Endothelial cell of umbilical vein (primary cell): ENCODE data around the gene TRAPPC6A. TPM values are rescaled to one million over a fixed set of nuclear protein-coding genes. Genes with fewer than 3 reads are reported as not detected.
A peak's percentile ranks its signal among the peaks of the same experiment; 100 is the strongest.

ENCODE experiments used
- BruUV-seq: library from RNA; stranded (reverse); fragments of 400-500 nt; replicated peaks from 2 replicates; lab custom pipeline; 2021; lab: Mats Ljungman, UMichigan
- CTCF ChIA-PET: fragments of 300-600, 350-600 bp; sonication (Branson Sonifier 250); formaldehyde crosslinking; loops from one replicate; lab custom pipeline; 2021; ENCODE audit warnings: antibody characterized with exemption, inconsistent platforms; lab: Charles Lee
- POLR2A ChIA-PET: fragments of 300-600, 350-600 bp; sonication (Branson Sonifier 250); formaldehyde crosslinking; loops from one replicate; lab custom pipeline; 2021; ENCODE audit warnings: antibody characterized with exemption, inconsistent platforms; lab: Charles Lee
- DNase-seq: peaks from one replicate; pipeline ENCODE4 v3.0.0-alpha.2; 2011; ENCODE audit warnings: low read depth, low spot score
- FAIRE-seq: peaks from 2 replicates; lab custom pipeline; 2011; peaks lifted over from hg19 to GRCh38; lab: Jason Lieb, UNC
- H2AFZ ChIP-seq: 2 replicates; pipeline ENCODE4 v1.6.0; 2012; ENCODE audit warnings: low read depth, low read length, control low read depth, inconsistent platforms
- H3K27ac ChIP-seq: 2 replicates; pipeline ENCODE4 v1.5.1; 2011; ENCODE audit warnings: low read depth, mild to moderate bottlenecking, control low read depth, low read length, moderate library complexity; ENCODE audit not compliant: insufficient read depth
- H3K27me3 ChIP-seq, 2 experiments: 2 replicates each; pipeline versions ENCODE4 v1.6.0 to v1.6.1; 2011; ENCODE audit warnings: low read length in 2 of 2, mixed read lengths in 1 of 2; ENCODE audit not compliant: control insufficient read depth in 2 of 2, insufficient read depth in 2 of 2
- H3K36me3 ChIP-seq, 2 experiments: 2 replicates in 1 of 2; 3 replicates in 1 of 2; pipeline ENCODE4 v1.5.1; 2011; ENCODE audit warnings: low read length in 2 of 2, mild to moderate bottlenecking in 1 of 2, moderate library complexity in 1 of 2; ENCODE audit not compliant: control insufficient read depth in 2 of 2, insufficient read depth in 2 of 2; ENCODE audit errors: extremely low read depth in 1 of 2
- H3K4me1 ChIP-seq: 3 replicates; pipeline ENCODE4 v1.5.1; 2011; ENCODE audit warnings: mild to moderate bottlenecking, low read length; ENCODE audit not compliant: control insufficient read depth, insufficient read depth; ENCODE audit errors: extremely low read depth
- H3K4me2 ChIP-seq: 2 replicates; pipeline ENCODE4 v1.6.1; 2011; ENCODE audit warnings: low read length, control low read depth, mixed read lengths; ENCODE audit not compliant: insufficient read depth
- H3K4me3 ChIP-seq, 3 experiments: fragments of 200-600 bp in 1 of 3; sonication (generic), shearing (Covaris generic) in 1 of 3; replicated peaks in 1 of 3; 2 replicates each; pipeline ENCODE4 v1.5.1; 2011 to 2016; ENCODE audit warnings: control low read depth in 3 of 3, low read length in 3 of 3, mild to moderate bottlenecking in 2 of 3, inconsistent platforms in 1 of 3, low read depth in 1 of 3, moderate library complexity in 1 of 3; ENCODE audit not compliant: insufficient read depth in 1 of 3
- H3K79me2 ChIP-seq: 2 replicates; pipeline ENCODE4 v1.6.0; 2012; ENCODE audit warnings: low read length, inconsistent platforms; ENCODE audit not compliant: control insufficient read depth, insufficient read depth
- H3K9ac ChIP-seq: replicated peaks from 2 replicates; pipeline ENCODE3; 2011; ENCODE audit warnings: low read length, control low read depth; ENCODE audit not compliant: insufficient read depth; ENCODE audit errors: extremely low read depth
- H3K9me1 ChIP-seq: replicated peaks from 3 replicates; pipeline ENCODE4 v1.6.0; 2011; ENCODE audit warnings: mild to moderate bottlenecking, low read length; ENCODE audit not compliant: control insufficient read depth, insufficient read depth; ENCODE audit errors: extremely low read depth
- H3K9me3 ChIP-seq: replicated peaks from 2 replicates; pipeline ENCODE4 v1.5.1; 2012; ENCODE audit warnings: low read length, inconsistent platforms; ENCODE audit not compliant: control insufficient read depth, insufficient read depth
- H4K20me1 ChIP-seq: replicated peaks from 2 replicates; pipeline ENCODE3; 2011; ENCODE audit warnings: mild to moderate bottlenecking, low read length; ENCODE audit not compliant: control insufficient read depth, insufficient read depth; ENCODE audit errors: extremely low read depth
- EZH2 ChIP-seq: IDR thresholded peaks from 2 replicates; pipeline ENCODE4 v1.6.1; 2012; ENCODE audit warnings: borderline replicate concordance, low read depth, mild to moderate bottlenecking, moderate library complexity, low read length, inconsistent platforms; ENCODE audit not compliant: severe bottlenecking
- FOS ChIP-seq: IDR thresholded peaks from 2 replicates; pipeline ENCODE4 v1.6.1; 2011; ENCODE audit warnings: mild to moderate bottlenecking, low read length, moderate library complexity, borderline replicate concordance; ENCODE audit not compliant: insufficient read depth
- GATA2 ChIP-seq: IDR thresholded peaks from 2 replicates; pipeline ENCODE4 v1.7.0; 2011; ENCODE audit warnings: low read depth, mild to moderate bottlenecking, moderate library complexity, mixed read lengths, low read length; ENCODE audit not compliant: insufficient read length, insufficient read depth
- JUN ChIP-seq: IDR thresholded peaks from 2 replicates; pipeline ENCODE4 v1.6.1; 2011; ENCODE audit warnings: borderline replicate concordance, low read depth; ENCODE audit not compliant: insufficient read length, insufficient read depth
- MYC ChIP-seq: IDR thresholded peaks from one replicate; pipeline ENCODE4 v1.6.1; 2011; ENCODE audit warnings: mild to moderate bottlenecking, low read depth, low read length
- POLR2A ChIP-seq: IDR thresholded peaks from 2 replicates; pipeline ENCODE4 v1.6.1; 2012; ENCODE audit warnings: low read depth, mild to moderate bottlenecking, control low read depth, low read length
- POLR2AphosphoS5 ChIP-seq: IDR thresholded peaks from 2 replicates; pipeline ENCODE4 v1.6.1; 2012; ENCODE audit warnings: low read depth, mild to moderate bottlenecking, control low read depth, low read length, moderate library complexity; ENCODE audit not compliant: insufficient read depth
- dilution Hi-C: fragments of 300-500 bp; cut with MboI; formaldehyde crosslinking; loops from one replicate; pipeline ENCODE4 v1.15.0; 2019; ENCODE audit warnings: low sequenced_read_pairs; ENCODE audit not compliant: extremely low pct_ligation_motif_present
- intact Hi-C: fragments of 100-400 bp; cut with micrococcal nuclease; formaldehyde crosslinking; loops from one replicate; pipeline ENCODE4 v1.10.0; 2022
- polyA plus RNA-seq, 4 experiments: library from polyadenylated mRNA; depleted of rRNA in 3 of 4; stranded (reverse) in 3 of 4; unstranded in 1 of 4; fragments of >200 nt; gene quantifications; 2 replicates each; pipeline versions ENCODE4 v1.2.1 to v1.2.3, GENCODE V29; 2011 to 2012; ENCODE audit warnings: missing spikeins in 1 of 4
- total RNA-seq: library from RNA; stranded (reverse); gene quantifications from 2 replicates; pipeline ENCODE4 v1.2.3, GENCODE V29; 2021
- TF ChIP-seq, protein P1 (sequence below): IDR thresholded peaks from 2 replicates; pipeline ENCODE4 v1.6.1; 2011; ENCODE audit not compliant: insufficient read depth, insufficient read length
- TF ChIP-seq, protein P2 (sequence below), 2 donors: IDR thresholded peaks; 1 replicate in 1 of 2; 2 replicates in 1 of 2; pipeline ENCODE4 v1.5.1; 2011; ENCODE audit warnings: low read length in 2 of 2, mild to moderate bottlenecking in 2 of 2, moderate library complexity in 2 of 2, control low read depth in 1 of 2, inconsistent platforms in 1 of 2, low read depth in 1 of 2; ENCODE audit not compliant: insufficient read depth in 1 of 2; ENCODE audit errors: extremely low read depth in 1 of 2

The TRAPPC6A gene
- total and polyA plus RNA-seq, 2 donors (not counting 3 experiments of a cell fraction or from before 2014, with no cell fraction given): 18.1 to 45.4 TPM

- Histone ChIP-seq H3K79me2 (no peaks in the 10 kb centered on the region), H3K27me3 (no peaks in the 10 kb centered on the region), H2AFZ (no peak overlapping the region), H4K20me1 (no peaks in the 10 kb centered on the region), H3K4me3 (no peak overlapping the region), H3K4me1 (peaks cover 18% of the 10 kb centered on the region), H3K9me3 (no peaks in the 10 kb centered on the region), H3K9ac (no peak overlapping the region), H3K36me3 (no peaks in the 10 kb centered on the region), H3K27ac (no peak overlapping the region), H3K4me2 (no peak overlapping the region), H3K9me1 (no peaks in the 10 kb centered on the region)
- intact Hi-C loops (no loop called here), dilution Hi-C loops (no loop called here)
- ChIA-PET CTCF (interaction anchor here (0.6 kb wide), 1 partner anchor 31 kb away, joined by 4 read pairs; no protein-coding TSS in a partner anchor), POLR2A (no interaction called here)
- TF ChIP-seq MYC: no peak
- TF ChIP-seq POLR2AphosphoS5: no peak
- no peak for TF ChIP-seq FOS
- no peak for TF ChIP-seq EZH2
- BruUV-seq: no TSS peak
- no peak for DNase-seq
- FAIRE-seq: no peak
These were observed 39.3 kb upstream of the TRAPPC6A start for GRCh38 chr19:45217193-45217956.

GRCh38 chr19:45216667-45217066 lies 38.6 kb upstream of the TRAPPC6A start:
- H4K20me1 ChIP-seq: no peaks in the 10 kb centered on the region
- TF ChIP-seq POLR2A: no peak
- TF ChIP-seq, protein P1, sequence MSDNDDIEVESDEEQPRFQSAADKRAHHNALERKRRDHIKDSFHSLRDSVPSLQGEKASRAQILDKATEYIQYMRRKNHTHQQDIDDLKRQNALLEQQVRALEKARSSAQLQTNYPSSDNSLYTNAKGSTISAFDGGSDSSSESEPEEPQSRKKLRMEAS: no peak
- TF ChIP-seq, protein P2, sequence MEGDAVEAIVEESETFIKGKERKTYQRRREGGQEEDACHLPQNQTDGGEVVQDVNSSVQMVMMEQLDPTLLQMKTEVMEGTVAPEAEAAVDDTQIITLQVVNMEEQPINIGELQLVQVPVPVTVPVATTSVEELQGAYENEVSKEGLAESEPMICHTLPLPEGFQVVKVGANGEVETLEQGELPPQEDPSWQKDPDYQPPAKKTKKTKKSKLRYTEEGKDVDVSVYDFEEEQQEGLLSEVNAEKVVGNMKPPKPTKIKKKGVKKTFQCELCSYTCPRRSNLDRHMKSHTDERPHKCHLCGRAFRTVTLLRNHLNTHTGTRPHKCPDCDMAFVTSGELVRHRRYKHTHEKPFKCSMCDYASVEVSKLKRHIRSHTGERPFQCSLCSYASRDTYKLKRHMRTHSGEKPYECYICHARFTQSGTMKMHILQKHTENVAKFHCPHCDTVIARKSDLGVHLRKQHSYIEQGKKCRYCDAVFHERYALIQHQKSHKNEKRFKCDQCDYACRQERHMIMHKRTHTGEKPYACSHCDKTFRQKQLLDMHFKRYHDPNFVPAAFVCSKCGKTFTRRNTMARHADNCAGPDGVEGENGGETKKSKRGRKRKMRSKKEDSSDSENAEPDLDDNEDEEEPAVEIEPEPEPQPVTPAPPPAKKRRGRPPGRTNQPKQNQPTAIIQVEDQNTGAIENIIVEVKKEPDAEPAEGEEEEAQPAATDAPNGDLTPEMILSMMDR (IDR thresholded peaks at IDR 0.05; ENCODE audit: extremely low read depth in 1 of 2, insufficient read depth in 1 of 2, low read depth in 1 of 2, low read length in 2 of 2): no peak
- TF ChIP-seq EZH2: no peak
- no peak for TF ChIP-seq POLR2AphosphoS5
- no peak for TF ChIP-seq GATA2
- no peak for TF ChIP-seq JUN
- no peak for TF ChIP-seq MYC
- no peak for TF ChIP-seq FOS
- no peaks in the 10 kb centered on the region for H3K79me2 ChIP-seq
- ChIA-PET POLR2A (no interaction called here), CTCF (interaction anchor here (0.6 kb wide), 1 partner anchor 30 kb away, joined by 4 read pairs; no protein-coding TSS in a partner anchor)
- no peaks in the 10 kb centered on the region for H3K36me3 ChIP-seq
- no peak overlapping the region for H3K27ac ChIP-seq
- dilution Hi-C loops: no loop called here
- no peaks in the 10 kb centered on the region for H3K9me1 ChIP-seq
- no TSS peak for BruUV-seq
- H3K4me1 ChIP-seq: peaks cover 25% of the 10 kb centered on the region
- no peaks in the 10 kb centered on the region for H3K9me3 ChIP-seq
- H3K4me2 ChIP-seq: no peak overlapping the region
- H3K4me3 ChIP-seq: no peak overlapping the region
- DNase-seq (peak; percentile 10), FAIRE-seq (no peak)
- H3K27me3 ChIP-seq: no peaks in the 10 kb centered on the region
- no peak overlapping the region for H2AFZ ChIP-seq
- intact Hi-C loops: no loop called here
- H3K9ac ChIP-seq: no peak overlapping the region
